Smooth muscle cell (in vitro differentiated cells): ENCODE results near the gene BCAR3. TPM values are rescaled to one million over a fixed set of nuclear protein-coding genes. Genes with fewer than 3 reads are reported as not detected.

Experiments used
- DNase-seq: peaks from one replicate; lab custom pipeline; 2025; ENCODE audit not compliant: unreplicated experiment; lab: John Stamatoyannopoulos, UW
- H2AFZ ChIP-seq: fragments of 200-600 bp; sonication (generic); 2 replicates; pipeline ENCODE4 v1.6.0; 2016; ENCODE audit warnings: antibody characterized with exemption, low read depth, mild to moderate bottlenecking
- H3F3A ChIP-seq: fragments of 200-600 bp; sonication (generic); 2 replicates; pipeline ENCODE4 v1.6.0; 2017; ENCODE audit warnings: antibody characterized with exemption, low read depth
- H3K27ac ChIP-seq: fragments of 200-600 bp; sonication (generic); 2 replicates; pipeline ENCODE4 v1.5.1; 2016; ENCODE audit warnings: low read depth, mild to moderate bottlenecking
- H3K27me3 ChIP-seq: fragments of 200-600 bp; sonication (generic); 2 replicates; pipeline ENCODE4 v1.6.1; 2016; ENCODE audit warnings: low read depth, mild to moderate bottlenecking
- H3K36me3 ChIP-seq: fragments of 200-600 bp; sonication (generic); 2 replicates; pipeline ENCODE4 v1.5.1; 2016; ENCODE audit warnings: low read depth
- H3K4me1 ChIP-seq: fragments of 200-600 bp; sonication (generic); 2 replicates; pipeline ENCODE4 v1.5.1; 2016; ENCODE audit warnings: low read depth
- H3K4me2 ChIP-seq: fragments of 200-600 bp; sonication (generic); 2 replicates; pipeline ENCODE4 v1.6.0; 2016; ENCODE audit warnings: mild to moderate bottlenecking
- H3K4me3 ChIP-seq: fragments of 200-600 bp; sonication (generic); 2 replicates; pipeline ENCODE4 v1.5.1; 2016; ENCODE audit warnings: mild to moderate bottlenecking
- H3K79me2 ChIP-seq: fragments of 200-600 bp; sonication (generic); 2 replicates; pipeline ENCODE4 v1.6.0; 2016; ENCODE audit warnings: low read depth, mild to moderate bottlenecking
- H3K9ac ChIP-seq: fragments of 200-600 bp; sonication (generic); 2 replicates; pipeline ENCODE4 v1.6.0; 2016; ENCODE audit warnings: low read depth
- H3K9me3 ChIP-seq: fragments of 200-600 bp; sonication (generic); replicated peaks from 2 replicates; pipeline ENCODE4 v1.5.1; 2016; ENCODE audit warnings: low read depth
- H4K20me1 ChIP-seq: fragments of 200-600 bp; sonication (generic); 2 replicates; pipeline ENCODE4 v1.6.0; 2016; ENCODE audit warnings: low read depth
- CTCF ChIP-seq: fragments of 200-600 bp; sonication (generic); IDR thresholded peaks from 2 replicates; pipeline ENCODE4 v1.5.1; 2017; ENCODE audit warnings: borderline replicate concordance, mild to moderate bottlenecking, antibody characterized with exemption; ENCODE audit not compliant: insufficient read depth, poor library complexity, severe bottlenecking
- WGBS: methylation state at CpG from one replicate; pipeline ENCODE4 v1.1.7; 2016; ENCODE audit warnings: low lambda C conversion rate; 5-methylcytosine and 5-hydroxymethylcytosine counted together
- polyA plus RNA-seq: library from polyadenylated mRNA; unstranded; fragments of >200 nt; fragmentation: Nextera tagmentation; extraction: Ambion mirVana; gene quantifications from 2 replicates; pipeline ENCODE4 v1.2.1, GENCODE V29; 2016
- total RNA-seq: library from RNA; depleted of rRNA; stranded (reverse); fragments of >200 nt; gene quantifications from 2 replicates; pipeline ENCODE4 v1.2.3, GENCODE V29; 2014

BCAR3 gene
- total and polyA plus RNA-seq, 2 experiments from 2014 or later = 21.4 to 24.9 TPM

- DNase-seq = no peak
- no peak overlapping the region for H3K4me3 ChIP-seq
- no peaks in the 10 kb centered on the region for H3K9me3 ChIP-seq
- no peaks in the 10 kb centered on the region for H3K27me3 ChIP-seq
- peaks cover 78% of the 10 kb centered on the region for H4K20me1 ChIP-seq
- 94% methylated on average over 5 of the region's 5 CpGs for WGBS
- no peak overlapping the region for H3K9ac ChIP-seq
- H3K27ac ChIP-seq = no peak overlapping the region
- peaks cover 8% of the 10 kb centered on the region for H3F3A ChIP-seq
- H2AFZ ChIP-seq = no peak overlapping the region
- peaks cover 20% of the 10 kb centered on the region for H3K79me2 ChIP-seq
- no peak overlapping the region for H3K4me2 ChIP-seq
- H3K4me1 ChIP-seq = no peaks in the 10 kb centered on the region
- H3K36me3 ChIP-seq = peaks cover 10% of the 10 kb centered on the region
- TF ChIP-seq CTCF = no peak
Observed at GRCh38 chr1:93587354-93587753, 94.3 kb downstream of the BCAR3 start.

GRCh38 chr1:93585059-93585966 lies 96.3 kb downstream of the BCAR3 start:
- H3K79me2 ChIP-seq = peaks cover 2% of the 10 kb centered on the region
- no peak for TF ChIP-seq CTCF
- no peak for DNase-seq
- no peak overlapping the region for H3K4me2 ChIP-seq
- H4K20me1 ChIP-seq = peaks cover 71% of the 10 kb centered on the region
- H3K4me3 ChIP-seq = peak overlapping the region; percentile 19
- H3F3A ChIP-seq = peaks cover 21% of the 10 kb centered on the region
- H2AFZ ChIP-seq = no peak overlapping the region
- WGBS = 40% methylated on average over 13 of the region's 13 CpGs
- H3K4me1 ChIP-seq = no peaks in the 10 kb centered on the region
- no peaks in the 10 kb centered on the region for H3K27me3 ChIP-seq
- H3K9ac ChIP-seq = no peak overlapping the region
- H3K36me3 ChIP-seq = peaks cover 12% of the 10 kb centered on the region
- H3K9me3 ChIP-seq = no peaks in the 10 kb centered on the region
- peak overlapping the region; percentile 49 for H3K27ac ChIP-seq

DNA sequence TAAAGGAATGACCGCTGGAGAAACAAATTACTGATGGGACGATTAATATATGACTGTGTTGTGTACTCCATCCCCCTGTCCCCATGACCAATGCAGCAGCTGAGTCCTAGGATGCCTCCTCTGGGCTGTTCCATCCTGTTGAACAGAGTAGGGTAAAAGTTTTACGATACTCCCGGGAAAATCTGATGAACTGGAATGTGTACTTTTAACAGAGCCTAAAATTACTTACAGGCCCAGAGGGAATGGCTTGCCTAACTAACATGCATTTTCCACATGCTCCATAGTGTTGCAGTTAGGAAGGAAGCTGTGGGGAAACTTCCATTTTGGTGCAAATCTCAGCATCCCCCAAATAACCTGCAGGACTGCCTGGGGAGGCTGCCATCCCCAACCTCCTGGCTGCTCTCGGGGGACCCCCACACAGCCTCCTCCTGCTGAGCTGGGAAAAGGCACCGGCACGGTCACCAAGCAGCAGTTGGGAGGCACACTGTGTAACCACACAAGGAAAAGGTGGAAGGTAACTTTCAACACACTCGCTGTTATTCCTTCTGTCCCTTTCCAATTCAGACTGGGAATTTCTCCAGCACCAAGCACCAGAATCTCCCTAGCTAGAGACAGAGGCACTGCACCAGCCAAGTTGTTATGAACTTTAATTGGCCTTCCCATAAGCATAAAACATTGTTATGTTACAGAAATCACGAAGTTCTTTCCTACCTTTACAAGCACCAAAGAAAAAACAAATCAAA lies 97.2 kb downstream of the BCAR3 start:
- no peaks in the 10 kb centered on the region for H3K9me3 ChIP-seq
- no peak overlapping the region for H3K4me2 ChIP-seq
- no peak overlapping the region for H3K9ac ChIP-seq
- H2AFZ ChIP-seq = no peak overlapping the region
- H3K4me3 ChIP-seq = peak overlapping the region; percentile 19
- H3F3A ChIP-seq = peaks cover 26% of the 10 kb centered on the region
- H3K27ac ChIP-seq = peak overlapping the region; percentile 49
- H3K36me3 ChIP-seq = peaks cover 6% of the 10 kb centered on the region
- no peak for TF ChIP-seq CTCF
- no peaks in the 10 kb centered on the region for H3K79me2 ChIP-seq
- peaks cover 71% of the 10 kb centered on the region for H4K20me1 ChIP-seq
- WGBS = 70% methylated on average over 9 of the region's 9 CpGs
- no peaks in the 10 kb centered on the region for H3K27me3 ChIP-seq
- no peak for DNase-seq
- H3K4me1 ChIP-seq = no peaks in the 10 kb centered on the region
